Measurements from ENCODE around the gene RACK1.

Gene RACK1

DNA sequence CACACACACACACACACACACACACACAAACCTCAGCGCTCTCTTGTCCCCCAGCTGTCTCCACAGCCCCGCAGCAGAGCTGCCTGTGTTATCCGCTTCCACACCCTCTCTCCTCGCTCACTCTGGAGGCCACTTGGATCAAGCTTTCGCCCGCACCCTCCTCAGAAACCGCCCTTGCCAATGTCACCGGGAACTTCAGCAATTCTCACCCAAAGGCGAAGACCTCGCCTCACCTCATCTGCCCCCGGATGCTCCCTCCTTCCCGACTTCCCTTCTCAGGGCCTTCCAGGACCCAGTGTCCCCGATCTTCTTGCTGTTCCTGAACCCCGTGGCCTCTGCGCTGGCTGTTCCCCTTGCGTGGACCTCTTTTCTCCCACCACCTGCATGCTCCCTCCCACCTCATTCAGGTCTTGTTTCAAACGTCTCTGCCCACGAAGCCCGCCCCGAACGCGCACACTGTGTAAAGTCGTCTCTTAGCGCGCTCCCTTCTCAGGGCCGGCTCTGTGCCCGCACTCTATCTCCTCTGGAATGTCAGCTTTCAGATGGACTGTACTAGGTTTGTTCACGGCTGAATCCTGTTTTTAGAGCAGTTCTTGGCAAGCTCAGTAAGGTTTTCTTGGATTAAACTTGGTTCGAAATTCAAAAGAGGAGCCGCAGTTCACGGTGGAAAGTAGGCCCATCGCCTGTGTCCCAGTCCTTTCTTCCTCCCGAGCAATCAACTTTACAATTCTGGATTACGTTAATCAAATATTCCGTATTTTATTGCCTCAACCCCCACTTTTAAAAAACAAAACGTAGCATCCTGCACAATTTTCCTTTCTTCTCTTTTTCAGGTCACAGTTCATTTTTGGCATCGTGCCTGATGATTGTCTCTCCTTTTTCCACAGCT lies 37.7 kb downstream of the RACK1 start:
- no peak for DNase-seq (ENCODE audit: insufficient read length)
- no peak for FAIRE-seq
- TF ChIP-seq TAF1 (IDR thresholded peaks at IDR 0.05; ENCODE audit: borderline replicate concordance, low read depth, low read length) (no peak), POLR2A (IDR thresholded peaks at IDR 0.05; ENCODE audit: low read depth, low read length) (no peak)

GRCh38 chr5:181204826-181205760 lies 38.6 kb downstream of the RACK1 start, which contains the start of gene TRIM7:
Gene TRIM7 (minus strand): TSS chr5:181205196. CDS start chr5:181205110, 86 bp downstream.
- TF ChIP-seq TAF1 (IDR thresholded peaks at IDR 0.05; ENCODE audit: borderline replicate concordance, low read depth, low read length) = no peak
- peak; percentile 50 for DNase-seq (ENCODE audit: insufficient read length)
- no peak for FAIRE-seq

DNA sequence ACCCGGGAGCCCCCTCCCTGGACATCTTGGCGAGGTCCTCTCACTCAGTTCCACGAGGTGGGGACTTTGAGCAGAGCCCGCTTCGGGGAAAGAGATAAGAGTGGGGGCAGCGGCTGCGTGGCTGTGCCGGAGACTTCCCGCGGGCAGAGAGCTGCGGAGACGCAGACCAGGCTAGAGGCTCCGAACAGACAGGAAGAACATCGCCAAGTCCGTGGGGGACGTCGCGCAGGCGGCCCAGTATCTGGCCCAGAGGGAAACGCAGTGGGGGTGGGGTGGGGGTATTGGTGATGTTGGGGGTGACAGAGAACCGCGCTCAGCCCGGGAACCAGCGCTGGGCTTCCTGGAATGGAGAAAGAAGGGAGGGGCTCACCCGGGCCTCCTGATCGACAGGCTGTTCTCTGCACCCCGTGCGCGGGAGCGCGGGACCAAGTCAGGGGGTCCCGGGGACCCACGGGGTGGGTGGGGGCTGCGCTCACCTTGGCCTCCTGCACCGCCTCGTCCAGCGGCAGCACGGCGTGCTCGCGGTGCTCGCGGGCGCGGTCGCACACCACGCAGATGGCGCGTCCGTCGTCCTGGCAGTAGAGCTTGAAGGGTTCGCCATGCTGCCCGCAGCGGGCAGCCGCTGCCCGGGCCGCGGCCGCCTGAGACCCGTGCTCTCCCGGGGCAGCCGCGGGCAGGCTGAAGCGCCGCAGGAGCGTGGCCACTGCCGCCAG lies 39.4 kb downstream of the RACK1 start:
- no peak for FAIRE-seq
- TF ChIP-seq POLR2AphosphoS5 (IDR thresholded peaks at IDR 0.05; ENCODE audit: low read depth, low read length) (no peak), TAF1 (IDR thresholded peaks at IDR 0.05; ENCODE audit: borderline replicate concordance, low read depth, low read length) (no peak), POLR2A (IDR thresholded peaks at IDR 0.05; ENCODE audit: low read depth, low read length) (no peak)
- DNase-seq (ENCODE audit: insufficient read length) = no peak

DNA sequence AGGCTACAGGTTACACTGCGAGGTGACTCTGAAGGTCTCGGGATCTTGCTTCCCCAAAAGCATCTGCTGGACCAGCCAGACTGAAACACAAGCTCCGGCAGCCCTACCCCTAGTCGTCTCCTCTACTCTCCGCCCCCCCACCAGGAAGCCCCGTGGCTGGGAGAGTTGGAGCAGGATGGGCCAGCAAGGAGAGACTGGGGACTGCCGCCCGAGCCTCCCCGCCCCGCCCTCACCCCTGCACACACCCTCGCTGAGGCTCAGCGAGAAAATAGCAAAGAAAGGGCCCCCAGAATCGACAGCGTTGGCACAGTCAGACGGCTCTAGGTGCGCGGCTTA lies 40.0 kb downstream of the RACK1 start:
- TF ChIP-seq TAF1 (IDR thresholded peaks at IDR 0.05; ENCODE audit: borderline replicate concordance, low read depth, low read length) (no peak), POLR2A (IDR thresholded peaks at IDR 0.05; ENCODE audit: low read depth, low read length) (no peak), POLR2AphosphoS5 (IDR thresholded peaks at IDR 0.05; ENCODE audit: low read depth, low read length) (no peak)
- FAIRE-seq (no peak), DNase-seq (ENCODE audit: insufficient read length) (no peak)

GRCh38 chr5:181203093-181203711 lies 40.5 kb downstream of the RACK1 start:
- TF ChIP-seq TAF1 (IDR thresholded peaks at IDR 0.05; ENCODE audit: borderline replicate concordance, low read depth, low read length) (no peak), POLR2AphosphoS5 (IDR thresholded peaks at IDR 0.05; ENCODE audit: low read depth, low read length) (no peak), POLR2A (IDR thresholded peaks at IDR 0.05; ENCODE audit: low read depth, low read length) (no peak)
- FAIRE-seq (no peak), DNase-seq (ENCODE audit: insufficient read length) (no peak)

DNA sequence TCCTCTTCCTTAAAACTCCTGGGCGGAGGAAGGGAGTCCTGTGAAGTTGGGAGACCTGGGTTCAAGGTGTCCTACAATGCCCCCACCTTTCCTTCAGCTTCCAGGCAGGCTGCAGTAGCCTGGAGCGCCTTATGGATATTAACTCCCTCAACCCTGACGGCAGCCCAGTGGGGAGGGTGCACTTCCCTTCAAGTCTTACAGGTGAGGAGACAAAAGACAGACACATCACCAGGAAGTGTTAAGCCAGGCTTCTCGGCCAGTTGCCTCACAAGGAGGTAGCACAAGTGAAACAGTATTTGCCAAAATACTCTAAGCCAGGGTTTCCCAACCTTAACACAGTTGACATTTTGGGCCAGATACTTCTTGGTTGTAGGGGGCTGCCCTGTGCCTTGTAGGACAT lies 42.9 kb downstream of the RACK1 start:
- TF ChIP-seq TAF1 (IDR thresholded peaks at IDR 0.05; ENCODE audit: borderline replicate concordance, low read depth, low read length) (no peak), POLR2A (IDR thresholded peaks at IDR 0.05; ENCODE audit: low read depth, low read length) (no peak), POLR2AphosphoS5 (IDR thresholded peaks at IDR 0.05; ENCODE audit: low read depth, low read length) (no peak)
- DNase-seq (ENCODE audit: insufficient read length) (no peak), FAIRE-seq (no peak)

GRCh38 chr5:181199881-181200638 lies 43.6 kb downstream of the RACK1 start:
- TF ChIP-seq POLR2A (IDR thresholded peaks at IDR 0.05; ENCODE audit: low read depth, low read length) = no peak
- no peak for DNase-seq (ENCODE audit: insufficient read length)
- FAIRE-seq = no peak

DNA sequence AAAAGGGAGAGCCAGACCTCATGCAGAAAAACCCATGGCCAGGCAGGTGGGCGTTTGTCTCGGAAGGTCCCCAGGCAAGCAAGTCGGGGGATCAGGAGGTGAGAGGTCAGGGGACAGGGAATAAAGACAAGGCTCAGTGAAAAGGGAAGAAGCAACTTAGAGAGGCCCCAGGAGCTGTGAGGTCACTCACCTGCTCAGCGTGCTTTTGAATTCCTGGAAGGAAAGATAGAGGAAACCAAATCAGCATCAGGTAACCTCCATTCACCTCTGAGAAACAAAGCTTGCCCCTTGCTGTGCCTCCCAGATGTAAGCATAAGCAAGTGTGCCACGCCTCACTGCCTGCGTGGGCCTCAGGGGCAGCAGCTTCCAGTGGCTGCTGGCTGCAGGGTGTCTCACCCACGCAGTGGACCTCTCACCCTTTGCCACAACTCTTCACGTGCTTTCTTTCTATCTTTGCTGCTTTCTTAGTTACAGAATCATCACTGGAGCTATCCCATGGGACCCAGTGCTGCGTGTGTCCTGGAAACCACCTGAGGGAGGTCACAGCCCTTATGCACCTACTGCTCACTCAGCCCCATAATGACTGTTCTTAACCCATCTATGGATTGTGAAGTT lies 44.7 kb downstream of the RACK1 start:
- FAIRE-seq (peak; percentile 76), DNase-seq (ENCODE audit: insufficient read length) (peak; percentile 53)
- TF ChIP-seq TAF1 (IDR thresholded peaks at IDR 0.05; ENCODE audit: borderline replicate concordance, low read depth, low read length) (no peak), POLR2A (IDR thresholded peaks at IDR 0.05; ENCODE audit: low read depth, low read length) (no peak), POLR2AphosphoS5 (IDR thresholded peaks at IDR 0.05; ENCODE audit: low read depth, low read length) (no peak)

- no peak for FAIRE-seq
- TF ChIP-seq POLR2A (IDR thresholded peaks at IDR 0.05; ENCODE audit: low read depth, low read length) = no peak
- TF ChIP-seq POLR2AphosphoS5 (IDR thresholded peaks at IDR 0.05; ENCODE audit: low read depth, low read length) = no peak
- TF ChIP-seq TAF1 (IDR thresholded peaks at IDR 0.05; ENCODE audit: borderline replicate concordance, low read depth, low read length) = no peak
- no peak for DNase-seq (ENCODE audit: insufficient read length)
Measured at GRCh38 chr5:181198106-181198685, 45.5 kb downstream of the RACK1 start.
